Breast epithelium (tissue), 4 donors: ENCODE results near the gene PLPPR3. TPM values are rescaled to one million over a fixed set of nuclear protein-coding genes. Genes with fewer than 3 reads are reported as not detected.
A peak's percentile ranks its signal among the peaks of the same experiment; 100 is the strongest.

ENCODE experiments used
- DNase-seq, 2 donors: peaks; one replicate each; pipeline ENCODE4 v3.0.0-alpha.2; 2019; ENCODE audit warnings: low spot score in 2 of 2
- H3K27ac ChIP-seq, 2 donors: fragments of 200-600 bp; sonication (generic) in 1 of 2; one replicate each; pipeline ENCODE4 v1.5.1; 2016 to 2019; ENCODE audit warnings: mild to moderate bottlenecking in 1 of 2
- H3K27me3 ChIP-seq, 2 donors: fragments of 200-600 bp; sonication (generic) in 1 of 2; one replicate each; pipeline versions ENCODE4 v1.5.1 to v1.6.0; 2017 to 2019; ENCODE audit warnings: control low read depth in 1 of 2, mild to moderate bottlenecking in 1 of 2
- H3K36me3 ChIP-seq: fragments of 200-600 bp; one replicate; pipeline ENCODE4 v1.5.1; 2019
- H3K4me1 ChIP-seq, 2 donors: fragments of 200-600 bp; sonication (generic); one replicate each; pipeline ENCODE4 v1.5.1; 2016 to 2019; ENCODE audit warnings: control low read depth in 1 of 2
- H3K4me3 ChIP-seq, 3 donors: fragments of 200-600 bp; sonication (generic); 1 replicate in 2 of 3; 2 replicates in 1 of 3; pipeline ENCODE4 v1.5.1; 2016 to 2019; ENCODE audit warnings: mild to moderate bottlenecking in 3 of 3, moderate library complexity in 2 of 3
- H3K9me3 ChIP-seq, 2 donors: fragments of 200-600 bp; sonication (generic) in 1 of 2; one replicate each; pipeline ENCODE4 v1.5.1; 2016 to 2019; ENCODE audit warnings: control low read depth in 1 of 2
- CTCF ChIP-seq, 3 donors: fragments of 450-650 bp; IDR thresholded peaks; one replicate each; pipeline ENCODE4 v1.5.1; 2016 to 2017; ENCODE audit warnings: antibody characterized with exemption in 3 of 3, mild to moderate bottlenecking in 3 of 3, moderate library complexity in 3 of 3
- POLR2A ChIP-seq: fragments of 450-650 bp; IDR thresholded peaks from one replicate; pipeline ENCODE4 v1.6.1; 2016; ENCODE audit warnings: antibody characterized with exemption, mild to moderate bottlenecking, moderate library complexity
- POLR2AphosphoS5 ChIP-seq, 3 donors: sonication (generic); formaldehyde crosslinking; IDR thresholded peaks; one replicate each; pipeline ENCODE4 v1.6.1; 2017; ENCODE audit warnings: antibody characterized with exemption in 3 of 3
- intact Hi-C: fragments of 100-400 bp; cut with DNase I; formaldehyde crosslinking; loops from one replicate; pipeline ENCODE4 v1.15.1; 2023; ENCODE audit warnings: low total_unique reads
- total RNA-seq, 3 donors: library from RNA; depleted of rRNA; stranded (reverse); fragments of >200 nt; gene quantifications; one replicate each; pipeline ENCODE4 v1.1.0, GENCODE V29; 2016

PLPPR3 gene
- total RNA-seq, 3 donors from 2014 or later = 6.9 to 9.1 TPM; not detected in 1

GRCh38 chr19:806815-807421, 14.8 kb downstream of the PLPPR3 start:
- Histone ChIP-seq H3K27ac (no peak overlapping the region), H3K27me3 (no peaks in the 10 kb centered on the region), H3K9me3 (no peaks in the 10 kb centered on the region), H3K36me3 (peaks cover 31% of the 10 kb centered on the region), H3K4me1 (peaks cover 7 to 16% of the 10 kb centered on the region in 2 donors), H3K4me3 (no peak overlapping the region)
- no peak for DNase-seq
- intact Hi-C loops = no loop called here
- TF ChIP-seq POLR2AphosphoS5 (IDR thresholded peaks at IDR 0.05) (peak in 1 of 3 donors; percentile 9), CTCF (IDR thresholded peaks at IDR 0.05) (no peak), POLR2A (no peak)

- Histone ChIP-seq H3K36me3 (peaks cover 28% of the 10 kb centered on the region), H3K4me3 (no peak overlapping the region), H3K27ac (peak overlapping the region in 1 of 2 donors; percentile 32), H3K9me3 (no peaks in the 10 kb centered on the region), H3K4me1 (peaks cover 18 to 27% of the 10 kb centered on the region in 2 donors), H3K27me3 (no peaks in the 10 kb centered on the region)
- intact Hi-C loops = no loop called here
- TF ChIP-seq CTCF (IDR thresholded peaks at IDR 0.05) (no peak), POLR2AphosphoS5 (IDR thresholded peaks at IDR 0.05) (no peak), POLR2A (no peak)
- DNase-seq = no peak
Measured at GRCh38 chr19:805600-806550, 15.9 kb downstream of the PLPPR3 start.

GRCh38 chr19:805166-805551, 16.6 kb downstream of the PLPPR3 start:
- peak overlapping the region in 1 of 2 donors; percentile 32 for H3K27ac ChIP-seq
- no peak for DNase-seq
- H3K9me3 ChIP-seq = no peaks in the 10 kb centered on the region
- H3K4me1 ChIP-seq = peaks cover 22 to 34% of the 10 kb centered on the region in 2 donors
- H3K4me3 ChIP-seq = no peak overlapping the region
- no peaks in the 10 kb centered on the region for H3K27me3 ChIP-seq
- TF ChIP-seq POLR2A = no peak
- no peak for TF ChIP-seq POLR2AphosphoS5 (IDR thresholded peaks at IDR 0.05)
- no peak for TF ChIP-seq CTCF (IDR thresholded peaks at IDR 0.05)
- H3K36me3 ChIP-seq = peaks cover 22% of the 10 kb centered on the region
- intact Hi-C loops = no loop called here

- Histone ChIP-seq H3K27me3 (no peaks in the 10 kb centered on the region), H3K27ac (peak overlapping the region in 1 of 2 donors; percentile 32), H3K9me3 (no peaks in the 10 kb centered on the region), H3K36me3 (peaks cover 20% of the 10 kb centered on the region), H3K4me3 (no peak overlapping the region), H3K4me1 (peaks cover 23 to 39% of the 10 kb centered on the region in 2 donors)
- no peak for DNase-seq
- intact Hi-C loops = no loop called here
- TF ChIP-seq CTCF (IDR thresholded peaks at IDR 0.05) (no peak), POLR2AphosphoS5 (IDR thresholded peaks at IDR 0.05) (no peak), POLR2A (no peak)
Measured at GRCh38 chr19:804419-805165, 17.2 kb downstream of the PLPPR3 start.
